ENCODE results near the gene TBC1D8B. TPM values are rescaled to one million over a fixed set of nuclear protein-coding genes. Genes with fewer than 3 reads are reported as not detected.

The TBC1D8B gene
- total RNA-seq, 1 donor from 2014 or later, result 6.9 TPM

- Mint-ChIP-seq H3K27me3 (no peaks in the 10 kb centered on the region), H3K9me3 (peaks cover 5% of the 10 kb centered on the region), H3K36me3 (no peaks in the 10 kb centered on the region), H3K4me3 (no peak within 1 kb of the TSS), H3K4me1 (ENCODE audit: unreplicated experiment) (peaks cover 9% of the 10 kb centered on the region), H3K27ac (no peak within 1 kb of the TSS)
- TF ChIP-seq CTCF (conservative IDR thresholded peaks at IDR 0.05), result no peak
- no peak for DNase-seq (ENCODE audit: extremely low spot score, unreplicated experiment)
Measured at GRCh38 chrX:106919932-106920452, 117.5 kb downstream of the TBC1D8B start, which contains the start of gene CLDN2. CLDN2 (plus strand) TSS chrX:106920402; CDS start chrX:106928229, 7,827 bp downstream.

- no peak overlapping the region for H3K4me3 Mint-ChIP-seq
- H3K4me1 Mint-ChIP-seq (ENCODE audit: unreplicated experiment), result peaks cover 9% of the 10 kb centered on the region
- no peaks in the 10 kb centered on the region for H3K27me3 Mint-ChIP-seq
- H3K27ac Mint-ChIP-seq, result no peak overlapping the region
- peaks cover 5% of the 10 kb centered on the region for H3K9me3 Mint-ChIP-seq
- H3K36me3 Mint-ChIP-seq, result no peaks in the 10 kb centered on the region
- no peak for TF ChIP-seq CTCF (conservative IDR thresholded peaks at IDR 0.05)
- no peak for DNase-seq (ENCODE audit: extremely low spot score, unreplicated experiment)
Measured at GRCh38 chrX:106921637-106922036, 119.2 kb downstream of the TBC1D8B start.

Other genes with a start within 250 kb of the TBC1D8B start
- gene RADX, start 190.7 kb upstream of the TBC1D8B start, total RNA-seq (ENCODE audit: low replicate concordance), result 5.3 and 7.2 TPM in 2 replicates
- gene RNF128, start 76.0 kb upstream of the TBC1D8B start, total RNA-seq (ENCODE audit: low replicate concordance), result 14.8 and 29.4 TPM in 2 replicates
- 3.4 TPM in 1 of 2 replicates, not detected in the other for gene RIPPLY1, start 100.7 kb downstream of the TBC1D8B start, total RNA-seq (ENCODE audit: low replicate concordance)
- gene CLDN2, start 117.7 kb downstream of the TBC1D8B start, total RNA-seq (ENCODE audit: low replicate concordance), result 4.7 and 4.9 TPM in 2 replicates
- 18.1 and 28.8 TPM in 2 replicates for gene MORC4, start 197.5 kb downstream of the TBC1D8B start, total RNA-seq (ENCODE audit: low replicate concordance)